Psoas muscle (tissue), 8 donors: Measurements from ENCODE around the gene GAS2L1. TPM values are rescaled to one million over a fixed set of nuclear protein-coding genes. Genes with fewer than 3 reads are reported as not detected.

Source experiments
- ATAC-seq, 4 donors: fragments of 200-7000 bp; cut with Tn5 transposase; one replicate each; pipeline ENCODE4 v1.9.1; 2020; ENCODE audit warnings: moderate library complexity in 3 of 4, mild to moderate bottlenecking in 2 of 4
- DNase-seq, 2 donors: peaks; one replicate each; pipeline ENCODE4 v3.0.0-alpha.2; 2020
- H3K27ac ChIP-seq: fragments of 200-600 bp; one replicate; pipeline ENCODE4 v1.8.0; 2022
- H3K27me3 ChIP-seq, 3 donors: fragments of 200-600 bp in 1 of 3; one replicate each; pipeline versions ENCODE4 v1.6.1 to v1.8.0; 2013 to 2022; ENCODE audit warnings: low read length in 2 of 3, mild to moderate bottlenecking in 2 of 3, moderate library complexity in 1 of 3; ENCODE audit not compliant: insufficient read depth in 3 of 3
- H3K36me3 ChIP-seq, 2 donors: fragments of 200-600 bp in 1 of 2; one replicate each; pipeline versions ENCODE4 v1.6.1 to v1.8.0; 2013 to 2022; ENCODE audit warnings: low read depth in 1 of 2, mild to moderate bottlenecking in 1 of 2, moderate library complexity in 1 of 2; ENCODE audit not compliant: insufficient read depth in 1 of 2
- H3K4me1 ChIP-seq: fragments of 200-600 bp; one replicate; pipeline ENCODE4 v1.8.0; 2022
- H3K4me3 ChIP-seq: fragments of 200-600 bp; one replicate; pipeline ENCODE4 v1.8.0; 2022; ENCODE audit warnings: mild to moderate bottlenecking
- H3K9me3 ChIP-seq: fragments of 200-600 bp; one replicate; pipeline ENCODE4 v1.8.0; 2022
- WGBS, 3 donors: extraction: QIAGEN DNeasy Blood & Tissue Kit; methylation state at CpG; one replicate each; pipeline versions ENCODE4 v1.1.6 to v1.1.7; 2013; 5-methylcytosine and 5-hydroxymethylcytosine counted together
- intact Hi-C, 2 donors: fragments of 100-400 bp; cut with DNase I; formaldehyde crosslinking; loops; one replicate each; pipeline versions ENCODE4 v1.11.0 to v1.14.2; 2022
- polyA plus RNA-seq, 3 donors: library from polyadenylated mRNA; stranded (reverse); fragments of 200-250 nt; gene quantifications; one replicate each; pipeline ENCODE4 v1.2.3, GENCODE V29; 2013
- total RNA-seq, 4 donors: library from RNA; stranded (reverse); fragmentation: NEBNext Ultra II Directional in 2 of 4; extraction: Animal tissue kit (Norgen Biotek cat#: 25700) in 2 of 4; gene quantifications; one replicate each; pipeline versions ENCODE4 v1.2.1 to v1.2.4, GENCODE V29; 2021 to 2023
- TF ChIP-seq, protein P1 (sequence below): fragments of 200-600 bp; IDR thresholded peaks from one replicate; pipeline ENCODE4 v1.8.0; 2022; ENCODE audit warnings: antibody characterized with exemption
- donor health status: healthy with polysubstance abuse.
- donor health status: DM: no; HTN: no; CAD: no; lungs with moderate emphysema.
- donor health status: Bipolar disorder and iron deficiency.
- donor health status: healthy.
- donor health status: DM: yes; HTN: yes; CAD: no.
- donor health status: DM: no; HTN: no; CAD: no.
- donor health status: DM: no; HTN: no; CAD: no.
- donor health status: DM: yes; HTN: yes; CAD: no.

The GAS2L1 gene
- total and polyA plus RNA-seq, 7 donors: 4.6 to 19.8 (median 5.2) TPM

- TF ChIP-seq, protein P1, sequence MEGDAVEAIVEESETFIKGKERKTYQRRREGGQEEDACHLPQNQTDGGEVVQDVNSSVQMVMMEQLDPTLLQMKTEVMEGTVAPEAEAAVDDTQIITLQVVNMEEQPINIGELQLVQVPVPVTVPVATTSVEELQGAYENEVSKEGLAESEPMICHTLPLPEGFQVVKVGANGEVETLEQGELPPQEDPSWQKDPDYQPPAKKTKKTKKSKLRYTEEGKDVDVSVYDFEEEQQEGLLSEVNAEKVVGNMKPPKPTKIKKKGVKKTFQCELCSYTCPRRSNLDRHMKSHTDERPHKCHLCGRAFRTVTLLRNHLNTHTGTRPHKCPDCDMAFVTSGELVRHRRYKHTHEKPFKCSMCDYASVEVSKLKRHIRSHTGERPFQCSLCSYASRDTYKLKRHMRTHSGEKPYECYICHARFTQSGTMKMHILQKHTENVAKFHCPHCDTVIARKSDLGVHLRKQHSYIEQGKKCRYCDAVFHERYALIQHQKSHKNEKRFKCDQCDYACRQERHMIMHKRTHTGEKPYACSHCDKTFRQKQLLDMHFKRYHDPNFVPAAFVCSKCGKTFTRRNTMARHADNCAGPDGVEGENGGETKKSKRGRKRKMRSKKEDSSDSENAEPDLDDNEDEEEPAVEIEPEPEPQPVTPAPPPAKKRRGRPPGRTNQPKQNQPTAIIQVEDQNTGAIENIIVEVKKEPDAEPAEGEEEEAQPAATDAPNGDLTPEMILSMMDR: no peak
- intact Hi-C loops: loop anchor here in 1 of 2 donors (5.0 kb wide), 1 partner anchor 42 kb away; the partner anchor contains the start of genes EWSR1 and RHBDD3
- Histone ChIP-seq H3K4me1 (peaks cover 34% of the 10 kb centered on the region), H3K27me3 (peaks cover 0 to 18% (median 9%) of the 10 kb centered on the region in 3 donors), H3K9me3 (no peaks in the 10 kb centered on the region), H3K36me3 (no peaks in the 10 kb centered on the region), H3K4me3 (peak overlapping the region; percentile 92), H3K27ac (peak overlapping the region; percentile 81)
- ATAC-seq (no peak), DNase-seq (no peak)
- 61 to 72% (median 70%) methylated on average over 21 of the region's 21 CpGs for WGBS, 3 donors
Observed at GRCh38 chr22:29309332-29310064, 3.0 kb downstream of the GAS2L1 start.

DNA sequence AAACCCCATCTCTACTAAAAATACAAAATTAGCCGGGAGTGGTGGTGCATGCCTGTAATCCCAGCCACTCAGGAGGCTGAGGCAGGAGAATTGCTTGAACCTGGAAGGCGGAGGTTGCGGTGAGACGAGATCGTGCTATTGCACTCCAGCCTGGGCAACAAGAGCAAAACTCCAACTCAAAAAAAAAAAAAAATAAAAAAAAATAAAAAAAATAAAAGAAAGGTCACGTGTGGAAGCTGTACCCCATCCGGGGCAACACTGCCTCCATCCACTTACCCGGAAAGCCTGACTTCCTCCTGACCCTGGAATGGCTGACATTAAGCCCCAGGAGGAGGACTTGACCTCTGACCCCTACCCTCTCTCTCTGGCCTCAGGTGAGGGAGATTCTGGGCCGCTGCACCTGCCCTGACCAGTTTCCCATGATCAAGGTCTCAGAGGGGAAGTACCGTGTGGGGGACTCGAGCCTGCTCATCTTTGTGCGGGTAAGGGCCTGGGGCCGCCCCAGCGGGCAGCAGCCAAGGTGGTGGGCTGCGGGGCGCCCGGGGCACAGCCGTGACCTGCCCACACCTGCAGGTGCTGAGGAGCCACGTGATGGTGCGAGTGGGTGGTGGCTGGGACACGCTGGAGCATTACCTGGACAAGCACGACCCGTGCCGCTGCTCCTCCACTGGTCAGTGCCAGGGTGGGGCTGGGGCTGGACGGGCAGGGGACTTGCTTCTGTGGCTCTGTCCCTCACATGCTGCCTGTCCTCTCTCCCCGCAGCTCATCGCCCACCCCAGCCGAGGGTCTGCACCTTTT lies 3.8 kb downstream of the GAS2L1 start:
- H3K4me3 ChIP-seq: no peak overlapping the region
- WGBS, 3 donors: 61 to 69% (median 66%) methylated on average over 25 to 28 of the region's 28 CpGs
- intact Hi-C loops: no loop called here
- H3K9me3 ChIP-seq: no peaks in the 10 kb centered on the region
- ATAC-seq (no peak), DNase-seq (no peak)
- peaks cover 0 to 26% (median 15%) of the 10 kb centered on the region in 3 donors for H3K27me3 ChIP-seq
- H3K4me1 ChIP-seq: peaks cover 37% of the 10 kb centered on the region
- TF ChIP-seq, protein P1: no peak
- no peaks in the 10 kb centered on the region for H3K36me3 ChIP-seq
- peak overlapping the region; percentile 60 for H3K27ac ChIP-seq

- H3K27me3 ChIP-seq: peaks cover 0 to 27% (median 15%) of the 10 kb centered on the region in 3 donors
- ATAC-seq (peak; percentile 16 to 40 (median 25)), DNase-seq (peak; percentile 95 to 97)
- TF ChIP-seq, protein P1: no peak
- H3K4me3 ChIP-seq: peak overlapping the region; percentile 48
- intact Hi-C loops: no loop called here
- no peaks in the 10 kb centered on the region for H3K36me3 ChIP-seq
- peak overlapping the region; percentile 60 for H3K27ac ChIP-seq
- 30 to 37% (median 34%) methylated on average over 17 to 18 of the region's 18 CpGs for WGBS, 3 donors
- H3K9me3 ChIP-seq: no peaks in the 10 kb centered on the region
- peaks cover 37% of the 10 kb centered on the region for H3K4me1 ChIP-seq
Observed at GRCh38 chr22:29310863-29311339, 4.5 kb downstream of the GAS2L1 start.

- TF ChIP-seq, protein P1: no peak
- peak overlapping the region; percentile 48 for H3K4me3 ChIP-seq
- 34 to 64% (median 39%) methylated on average over 46 to 50 of the region's 50 CpGs for WGBS, 3 donors
Observed at GRCh38 chr22:29311464-29312217, 5.2 kb downstream of the GAS2L1 start.

More at GRCh38 chr22:29311464-29312217, 5.2 kb downstream of the GAS2L1 start:
- ATAC-seq (no peak), DNase-seq (peak in 1 of 2 donors; percentile 70)
- Histone ChIP-seq H3K27me3 (peaks cover 0 to 35% (median 15%) of the 10 kb centered on the region in 3 donors), H3K27ac (peak overlapping the region; percentile 60), H3K9me3 (no peaks in the 10 kb centered on the region), H3K4me1 (peaks cover 37% of the 10 kb centered on the region), H3K36me3 (no peaks in the 10 kb centered on the region)
- intact Hi-C loops: no loop called here
